Stomach (tissue), 4 donors: ENCODE results near the gene RUNX1.

Experiments
- CTCF ChIP-seq, 7 experiments: fragments of 450-650 bp in 4 of 7; fragments of 200-600 bp in 3 of 7; sonication (generic) in 3 of 7; IDR thresholded peaks; one replicate each; pipeline ENCODE4 v1.5.1; 2016 to 2019; ENCODE audit warnings: antibody characterized with exemption in 7 of 7, control low read depth in 2 of 7, mild to moderate bottlenecking in 1 of 7
- EP300 ChIP-seq: sonication (generic); formaldehyde crosslinking; IDR thresholded peaks from one replicate; pipeline ENCODE4 v1.6.1; 2017; ENCODE audit warnings: antibody characterized with exemption
- POLR2A ChIP-seq, 4 donors: fragments of 450-650 bp; IDR thresholded peaks; one replicate each; pipeline ENCODE4 v1.6.1; 2016; ENCODE audit warnings: antibody characterized with exemption in 4 of 4, control low read depth in 2 of 4, mild to moderate bottlenecking in 1 of 4, moderate library complexity in 1 of 4
- POLR2AphosphoS5 ChIP-seq, 3 donors: sonication (generic); formaldehyde crosslinking; IDR thresholded peaks; one replicate each; pipeline ENCODE4 v1.6.1; 2016; ENCODE audit warnings: antibody characterized with exemption in 3 of 3

- no peak for TF ChIP-seq CTCF (IDR thresholded peaks at IDR 0.05)
- no peak for TF ChIP-seq EP300
- no peak for TF ChIP-seq POLR2A (IDR thresholded peaks at IDR 0.05)
- no peak for TF ChIP-seq POLR2AphosphoS5 (IDR thresholded peaks at IDR 0.05)
These were observed 213.6 kb downstream of the RUNX1 start for GRCh38 chr21:34835526-34835925.
